Measurements from ENCODE around the gene PROK1. TPM values are rescaled to one million over a fixed set of nuclear protein-coding genes. Genes with fewer than 3 reads are reported as not detected.

PROK1 gene
- total RNA-seq, 1 experiment from 2014 or later = not detected

DNA sequence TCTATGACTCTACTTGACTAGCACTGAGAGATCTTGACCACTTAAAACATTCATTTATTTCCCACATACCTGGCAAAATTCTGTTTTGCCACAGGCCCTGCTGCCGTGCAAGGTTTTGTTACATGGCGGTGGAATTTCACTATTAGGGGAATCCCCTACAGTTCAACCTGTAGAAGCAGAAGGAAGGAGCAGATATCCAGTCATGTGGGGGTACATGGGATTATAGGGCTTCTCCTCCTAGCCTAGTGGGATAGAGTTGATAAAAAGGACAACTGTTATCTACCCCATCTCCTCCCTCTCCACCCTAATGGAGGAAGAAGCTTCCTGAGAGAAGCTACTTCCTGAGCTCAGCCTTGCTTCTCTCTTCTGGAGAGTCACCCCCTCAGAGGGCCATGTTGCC lies 17.7 kb upstream of the PROK1 start:
- Histone ChIP-seq H3K27me3 (replicated peaks; ENCODE audit: insufficient read depth, low read depth, low read length, poor library complexity) (peaks cover 81% of the 10 kb centered on the region), H3K4me1 (ENCODE audit: insufficient read depth, low read length, poor library complexity, severe bottlenecking) (no peaks in the 10 kb centered on the region), H3K36me3 (ENCODE audit: insufficient read depth, low read length, poor library complexity, severe bottlenecking) (no peaks in the 10 kb centered on the region), H3K27ac (ENCODE audit: low read depth, low read length, poor library complexity, severe bottlenecking) (no peak overlapping the region), H3K9me3 (ENCODE audit: low read depth, low read length, poor library complexity, severe bottlenecking) (no peaks in the 10 kb centered on the region), H3K4me3 (ENCODE audit: low read depth, low read length, poor library complexity, severe bottlenecking) (no peak overlapping the region)
- no peak for DNase-seq (ENCODE audit: low spot score)
- ChIA-PET CTCF (no interaction called here), POLR2A (ENCODE audit: low non-redundant PET) (no interaction called here)
- intact Hi-C loops (cut with micrococcal nuclease; ENCODE audit: unreplicated experiment) = no loop called here
- BruUV-seq (replicated peaks) = no TSS peak
- TF ChIP-seq, protein P1, sequence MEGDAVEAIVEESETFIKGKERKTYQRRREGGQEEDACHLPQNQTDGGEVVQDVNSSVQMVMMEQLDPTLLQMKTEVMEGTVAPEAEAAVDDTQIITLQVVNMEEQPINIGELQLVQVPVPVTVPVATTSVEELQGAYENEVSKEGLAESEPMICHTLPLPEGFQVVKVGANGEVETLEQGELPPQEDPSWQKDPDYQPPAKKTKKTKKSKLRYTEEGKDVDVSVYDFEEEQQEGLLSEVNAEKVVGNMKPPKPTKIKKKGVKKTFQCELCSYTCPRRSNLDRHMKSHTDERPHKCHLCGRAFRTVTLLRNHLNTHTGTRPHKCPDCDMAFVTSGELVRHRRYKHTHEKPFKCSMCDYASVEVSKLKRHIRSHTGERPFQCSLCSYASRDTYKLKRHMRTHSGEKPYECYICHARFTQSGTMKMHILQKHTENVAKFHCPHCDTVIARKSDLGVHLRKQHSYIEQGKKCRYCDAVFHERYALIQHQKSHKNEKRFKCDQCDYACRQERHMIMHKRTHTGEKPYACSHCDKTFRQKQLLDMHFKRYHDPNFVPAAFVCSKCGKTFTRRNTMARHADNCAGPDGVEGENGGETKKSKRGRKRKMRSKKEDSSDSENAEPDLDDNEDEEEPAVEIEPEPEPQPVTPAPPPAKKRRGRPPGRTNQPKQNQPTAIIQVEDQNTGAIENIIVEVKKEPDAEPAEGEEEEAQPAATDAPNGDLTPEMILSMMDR (conservative IDR thresholded peaks at IDR 0.05; ENCODE audit: low read depth, low read length) = no peak
- no peak for TF ChIP-seq EZH2 (IDR thresholded peaks at IDR 0.05; ENCODE audit: borderline replicate concordance, low read depth, low read length, poor library complexity, severe bottlenecking)

- no TSS peak for BruUV-seq (replicated peaks)
- Histone ChIP-seq H3K27me3 (replicated peaks; ENCODE audit: insufficient read depth, low read depth, low read length, poor library complexity) (peaks cover 80% of the 10 kb centered on the region), H3K4me1 (ENCODE audit: insufficient read depth, low read length, poor library complexity, severe bottlenecking) (no peaks in the 10 kb centered on the region), H3K36me3 (ENCODE audit: insufficient read depth, low read length, poor library complexity, severe bottlenecking) (no peaks in the 10 kb centered on the region), H3K9me3 (ENCODE audit: low read depth, low read length, poor library complexity, severe bottlenecking) (no peaks in the 10 kb centered on the region), H3K4me3 (ENCODE audit: low read depth, low read length, poor library complexity, severe bottlenecking) (no peak overlapping the region), H3K27ac (ENCODE audit: low read depth, low read length, poor library complexity, severe bottlenecking) (no peak overlapping the region)
- ChIA-PET POLR2A (ENCODE audit: low non-redundant PET) (no interaction called here), CTCF (no interaction called here)
- intact Hi-C loops (cut with micrococcal nuclease; ENCODE audit: unreplicated experiment) = no loop called here
- no peak for TF ChIP-seq EZH2 (IDR thresholded peaks at IDR 0.05; ENCODE audit: borderline replicate concordance, low read depth, low read length, poor library complexity, severe bottlenecking)
- TF ChIP-seq, protein P1 (conservative IDR thresholded peaks at IDR 0.05; ENCODE audit: low read depth, low read length) = no peak
- DNase-seq (ENCODE audit: low spot score) = no peak
These were observed 17.1 kb upstream of the PROK1 start for GRCh38 chr1:110433803-110434202.

DNA sequence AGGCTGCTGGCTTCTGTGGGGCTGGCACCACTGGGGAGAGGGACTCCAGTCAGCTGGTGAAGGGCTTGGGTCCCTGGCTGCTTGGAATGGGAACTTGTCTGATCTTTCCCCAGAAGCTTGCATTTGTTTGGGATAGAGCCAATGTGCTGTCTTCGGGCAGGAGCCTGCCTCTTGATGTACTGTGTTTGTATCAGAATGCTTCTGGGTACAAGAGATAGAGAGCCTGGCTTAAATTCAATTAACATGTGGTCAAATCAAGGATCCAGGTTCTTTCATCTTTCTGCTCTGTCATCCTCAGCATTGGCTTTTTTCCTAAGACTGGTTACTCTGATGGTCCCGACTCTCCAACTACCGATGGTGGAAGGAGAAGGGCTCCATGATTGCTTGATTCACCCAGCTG lies 16.0 kb upstream of the PROK1 start:
- intact Hi-C loops (cut with micrococcal nuclease; ENCODE audit: unreplicated experiment) = no loop called here
- POLR2A ChIA-PET (ENCODE audit: low non-redundant PET) = interaction anchor here (0.5 kb wide), 1 partner anchor 17 kb away, joined by 4 read pairs; no protein-coding TSS in a partner anchor
- no TSS peak for BruUV-seq (replicated peaks)

More for the DNA sequence above, 16.0 kb upstream of the PROK1 start:
- Histone ChIP-seq H3K27me3 (replicated peaks; ENCODE audit: insufficient read depth, low read depth, low read length, poor library complexity) (peaks cover 72% of the 10 kb centered on the region), H3K4me1 (ENCODE audit: insufficient read depth, low read length, poor library complexity, severe bottlenecking) (no peaks in the 10 kb centered on the region), H3K9me3 (ENCODE audit: low read depth, low read length, poor library complexity, severe bottlenecking) (no peaks in the 10 kb centered on the region), H3K36me3 (ENCODE audit: insufficient read depth, low read length, poor library complexity, severe bottlenecking) (no peaks in the 10 kb centered on the region), H3K27ac (ENCODE audit: low read depth, low read length, poor library complexity, severe bottlenecking) (no peak overlapping the region), H3K4me3 (ENCODE audit: low read depth, low read length, poor library complexity, severe bottlenecking) (no peak overlapping the region)
- no peak for DNase-seq (ENCODE audit: low spot score)
- CTCF ChIA-PET = interaction anchor here (1.3 kb wide), 1 partner anchor 25 kb away, joined by 5 read pairs; no protein-coding TSS in a partner anchor
- TF ChIP-seq, protein P1 (conservative IDR thresholded peaks at IDR 0.05; ENCODE audit: low read depth, low read length) = no peak

Measured in A673 (cell line).